Body of pancreas (tissue), 4 donors: ENCODE data around the gene EFNA5.

ENCODE experiments used
- CTCF ChIP-seq, 7 experiments: fragments of 450-650 bp in 4 of 7; fragments of 200-600 bp in 3 of 7; sonication (generic) in 3 of 7; IDR thresholded peaks; one replicate each; pipeline ENCODE4 v1.5.1; 2016 to 2019; ENCODE audit warnings: antibody characterized with exemption in 7 of 7
- POLR2A ChIP-seq, 3 donors: fragments of 450-650 bp; IDR thresholded peaks; one replicate each; pipeline ENCODE4 v1.6.1; 2016; ENCODE audit warnings: antibody characterized with exemption in 3 of 3, mild to moderate bottlenecking in 2 of 3

- no peak for TF ChIP-seq CTCF (IDR thresholded peaks at IDR 0.05)
- no peak for TF ChIP-seq POLR2A (IDR thresholded peaks at IDR 0.05)
Measured at GRCh38 chr5:107458322-107458721, 212.4 kb downstream of the EFNA5 start.
